Loucy (cell line): ENCODE measurements around the gene DGKQ.

ENCODE experiments used
- CTCF ChIP-seq: fragments of 200-600 bp; sonication (generic); conservative IDR thresholded peaks from 2 replicates; pipeline ENCODE4 v1.5.1; 2014; ENCODE audit warnings: mild to moderate bottlenecking, antibody characterized with exemption, low read length
- EZH2phosphoT487 ChIP-seq: fragments of 200-600 bp; IDR thresholded peaks from 2 replicates; pipeline ENCODE4 v1.6.1; 2018; ENCODE audit warnings: antibody characterized with exemption, mild to moderate bottlenecking, moderate library complexity, borderline replicate concordance

GRCh38 chr4:951186-951585 lies 22.2 kb downstream of the DGKQ start:
- TF ChIP-seq CTCF = no peak
- TF ChIP-seq EZH2phosphoT487 = no peak
